ENCODE results near the gene CAMSAP3.
"Not testable (repeated sequence)": the region's sequence is repeated elsewhere in the genome, so short reads cannot be mapped to it uniquely, and the experiment has no call there.

CAMSAP3 gene

DNA sequence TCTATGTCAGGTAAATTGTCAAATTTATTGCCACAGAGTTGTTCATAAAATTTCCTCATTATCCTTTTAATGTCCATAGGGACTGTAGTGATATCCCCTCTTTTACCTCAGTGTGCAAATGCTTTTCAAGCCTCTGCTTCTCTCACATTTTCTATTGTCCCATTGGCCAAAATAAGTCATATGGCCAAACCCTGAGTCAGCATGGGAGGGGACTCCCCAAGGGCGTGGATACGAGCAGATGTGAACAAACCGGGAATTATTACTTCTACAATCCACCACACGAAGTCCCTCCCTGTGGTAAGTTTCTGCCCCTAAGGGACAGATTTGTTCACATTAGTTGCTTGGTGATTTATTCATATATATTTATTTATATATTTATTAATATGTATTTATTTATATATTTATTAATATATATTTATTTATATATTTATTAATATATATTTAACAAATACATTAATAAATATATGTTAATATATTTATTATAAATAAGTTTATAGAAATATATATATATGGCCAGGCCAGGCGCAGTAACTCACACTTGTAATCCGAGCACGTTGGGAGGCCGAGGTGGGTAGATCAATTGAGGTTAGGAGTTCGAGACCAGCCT, 20.1 kb upstream of the CAMSAP3 start:
- DNase-seq (ENCODE audit: low read depth) = no peak

GRCh38 chr19:7577422-7577821, 18.2 kb upstream of the CAMSAP3 start:
- not testable (repeated sequence) for DNase-seq (ENCODE audit: low read depth)

GRCh38 chr19:7578127-7578526, 17.5 kb upstream of the CAMSAP3 start:
- no peak for DNase-seq (ENCODE audit: low read depth)

DNA sequence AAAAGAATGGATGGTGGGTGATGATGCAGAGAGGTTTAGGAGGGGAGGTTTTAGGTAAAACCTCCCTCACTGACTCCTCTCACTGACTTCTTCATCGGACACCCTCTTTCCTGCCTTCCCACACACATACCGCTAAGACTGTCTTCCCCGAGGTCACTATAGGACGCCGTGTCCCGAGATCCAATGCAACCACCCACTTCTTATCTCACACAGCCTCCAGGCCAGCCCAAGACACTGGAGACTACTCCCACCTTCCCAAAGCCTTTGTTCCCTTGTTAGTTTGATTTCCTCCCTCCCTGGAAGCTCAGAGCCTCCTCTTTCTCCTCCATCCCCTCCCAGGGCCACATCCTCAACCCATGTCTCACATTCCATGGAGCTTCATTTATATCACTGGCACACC, 16.5 kb upstream of the CAMSAP3 start:
- DNase-seq (ENCODE audit: low read depth) = no peak

DNA sequence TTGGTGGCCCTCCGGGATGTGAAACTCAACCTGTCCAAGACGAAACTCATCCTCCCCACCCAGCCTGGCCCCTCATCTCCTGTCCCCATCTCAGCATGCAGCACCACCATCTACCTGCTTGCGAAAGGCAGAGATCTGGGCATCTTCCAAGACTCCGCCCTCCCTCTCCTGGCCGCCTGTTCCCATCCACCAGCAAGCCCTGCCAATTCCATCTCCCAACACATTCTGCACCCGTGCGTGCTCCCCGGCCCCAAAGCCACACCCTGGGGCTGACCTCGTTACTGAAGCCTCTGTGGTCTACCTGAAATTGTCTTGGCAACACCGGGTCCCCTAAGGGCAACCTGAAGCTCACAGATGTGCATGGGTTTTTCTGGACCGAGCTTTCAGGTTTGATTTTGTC, 13.2 kb upstream of the CAMSAP3 start:
- no peak for DNase-seq (ENCODE audit: low read depth)

GRCh38 chr19:7589822-7590221, 5.8 kb upstream of the CAMSAP3 start:
- DNase-seq (ENCODE audit: low read depth) = no peak

GRCh38 chr19:7590256-7590655, 5.4 kb upstream of the CAMSAP3 start:
- no peak for DNase-seq (ENCODE audit: low read depth)

- no peak for DNase-seq (ENCODE audit: low read depth)
These were observed 711 bp downstream of the CAMSAP3 start for GRCh38 chr19:7596211-7596937.

DNA sequence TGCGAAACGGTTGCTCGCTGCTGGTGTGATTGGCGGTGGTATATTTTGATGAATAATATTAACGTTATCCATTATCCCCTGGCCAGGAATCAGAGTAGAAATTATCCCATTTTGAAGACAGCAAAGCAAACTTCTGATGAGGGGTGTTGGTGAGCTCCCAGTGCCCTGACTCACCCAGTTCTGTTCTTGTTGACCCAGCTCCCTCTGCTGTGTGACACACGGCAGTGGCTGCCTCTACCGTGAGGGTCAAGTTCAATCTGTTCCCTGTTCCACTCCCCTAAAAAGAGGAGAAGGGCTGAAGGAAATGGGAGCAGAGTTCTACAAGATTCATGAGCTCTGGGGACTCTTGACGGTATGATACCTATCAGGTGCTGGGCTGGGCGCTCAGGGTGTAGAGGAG, 2.0 kb downstream of the CAMSAP3 start:
- DNase-seq (ENCODE audit: low read depth) = no peak

GRCh38 chr19:7598180-7598579, 2.5 kb downstream of the CAMSAP3 start:
- no peak for DNase-seq (ENCODE audit: low read depth)

- DNase-seq (ENCODE audit: low read depth) = no peak
These were observed 5.1 kb downstream of the CAMSAP3 start for GRCh38 chr19:7600721-7601120.

DNA sequence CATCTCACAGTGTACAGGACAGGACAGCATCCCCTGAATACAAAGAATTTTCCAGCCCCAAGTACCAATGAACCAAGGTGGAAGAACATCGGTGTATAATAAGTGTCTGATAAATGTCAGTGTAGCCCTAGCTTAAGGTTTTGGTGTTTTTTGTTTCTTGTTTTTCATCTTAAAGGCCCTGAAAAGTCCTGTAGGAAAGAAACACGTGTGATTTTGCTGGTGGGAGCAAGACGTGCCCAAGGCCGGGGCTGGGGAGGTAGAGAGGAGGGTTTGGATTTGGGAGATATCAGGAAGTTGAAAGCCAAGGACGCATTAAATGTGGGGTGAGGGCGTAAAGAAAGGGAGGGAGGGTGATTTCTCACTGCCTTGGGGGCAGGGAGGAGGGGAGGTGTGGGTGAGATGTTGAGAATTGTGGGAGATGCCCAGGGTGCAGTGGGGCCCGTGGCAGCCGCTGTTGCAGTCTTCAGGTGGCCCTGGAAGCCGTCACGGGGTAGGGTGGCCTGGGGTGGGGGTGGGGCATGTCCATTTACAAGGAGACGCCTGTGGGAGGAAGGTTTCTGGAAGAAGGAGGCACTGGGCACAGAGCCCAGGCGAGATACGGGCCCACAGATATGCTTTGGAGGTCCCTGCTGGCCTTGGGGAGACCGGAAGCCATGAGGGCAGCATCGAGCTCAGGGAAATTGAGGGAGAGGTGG, 6.7 kb downstream of the CAMSAP3 start:
- DNase-seq (ENCODE audit: low read depth) = no peak

DNA sequence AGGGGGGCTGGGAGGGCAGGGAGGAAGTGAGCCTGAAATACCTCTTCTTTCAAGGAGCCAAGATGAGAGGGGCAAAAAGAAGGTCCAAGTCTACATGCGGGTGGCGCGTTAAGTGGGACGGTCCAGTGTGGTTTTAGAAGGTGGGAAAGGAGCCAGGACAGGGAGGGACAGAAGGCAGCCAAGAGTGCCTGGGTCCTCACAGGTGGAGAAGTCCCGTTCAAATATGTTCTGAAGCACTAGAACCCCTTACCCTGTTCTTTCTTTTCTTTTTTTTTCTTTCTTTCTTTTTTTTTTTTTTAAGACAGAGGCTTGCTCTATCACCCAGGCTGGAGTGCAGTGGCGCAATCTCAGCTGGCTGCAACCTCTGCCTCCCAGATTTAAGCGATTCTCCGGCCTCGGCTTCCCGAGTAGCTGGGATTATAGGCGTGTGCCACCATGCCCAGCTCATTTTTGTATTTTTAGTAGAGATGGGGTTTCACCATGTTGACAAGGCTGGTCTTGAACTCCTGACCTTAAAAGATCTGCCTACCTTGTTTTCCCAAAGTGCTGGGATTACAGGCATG, 7.4 kb downstream of the CAMSAP3 start:
- no peak for DNase-seq (ENCODE audit: low read depth)

- DNase-seq (ENCODE audit: low read depth) = no peak
These were observed 8.3 kb downstream of the CAMSAP3 start for GRCh38 chr19:7603919-7604318.

DNA sequence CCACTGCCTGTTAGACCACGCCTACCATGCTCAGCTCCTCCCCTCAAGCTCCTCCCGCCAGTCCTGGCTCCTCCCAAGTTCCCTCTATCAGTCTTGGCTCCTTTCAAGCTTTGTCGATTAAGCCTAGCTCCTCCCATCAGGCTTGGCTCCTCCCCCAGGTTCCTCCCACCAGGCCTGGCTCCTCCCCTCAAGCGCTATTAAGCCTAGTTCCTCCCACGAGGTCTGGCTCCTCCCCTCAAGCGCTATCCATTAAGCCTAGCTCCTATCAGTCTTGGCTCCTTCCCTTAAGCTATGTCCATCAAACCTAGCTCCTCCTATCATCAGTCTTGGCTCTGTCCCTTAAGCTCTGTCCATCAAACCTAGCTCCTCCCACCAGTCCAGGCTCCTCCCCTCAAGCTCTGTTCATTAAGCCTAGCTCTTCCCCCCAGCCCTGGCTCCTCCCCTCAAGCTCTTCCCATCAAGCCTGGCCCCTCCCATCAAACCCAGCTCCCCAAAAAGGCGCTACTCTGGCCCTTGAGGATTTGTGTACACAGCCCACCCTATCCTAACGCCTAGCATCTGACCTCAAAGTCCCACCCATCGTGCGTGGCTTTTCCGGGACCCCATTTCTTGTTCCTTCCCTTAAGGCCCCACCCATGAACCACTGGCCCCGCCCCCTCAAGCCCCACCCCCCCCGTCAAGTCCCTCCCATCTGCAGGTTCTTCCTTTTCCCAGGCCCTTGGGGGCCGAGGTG, 10.0 kb downstream of the CAMSAP3 start:
- DNase-seq (ENCODE audit: low read depth) = peak; percentile 99

DNA sequence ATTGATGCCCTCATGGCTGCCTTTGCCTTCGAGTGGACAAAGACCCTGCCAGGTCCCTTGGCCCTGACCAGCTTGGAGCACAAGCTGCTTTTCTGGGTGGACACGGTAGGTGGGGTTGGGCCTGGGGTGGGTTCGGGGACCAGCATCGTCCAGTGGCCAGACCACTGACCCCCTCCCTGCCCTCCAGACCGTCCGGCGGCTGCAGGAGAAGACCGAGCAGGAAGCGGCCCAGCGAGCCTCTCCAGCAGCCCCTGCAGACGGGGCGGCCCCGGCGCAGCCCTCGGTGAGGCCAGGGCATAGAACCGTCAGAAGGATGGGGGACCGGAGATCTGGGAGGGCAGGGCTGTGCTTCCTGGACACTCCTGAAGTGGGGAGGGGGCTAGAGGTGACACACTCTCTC, 10.6 kb downstream of the CAMSAP3 start:
- no peak for DNase-seq (ENCODE audit: low read depth)

DNA sequence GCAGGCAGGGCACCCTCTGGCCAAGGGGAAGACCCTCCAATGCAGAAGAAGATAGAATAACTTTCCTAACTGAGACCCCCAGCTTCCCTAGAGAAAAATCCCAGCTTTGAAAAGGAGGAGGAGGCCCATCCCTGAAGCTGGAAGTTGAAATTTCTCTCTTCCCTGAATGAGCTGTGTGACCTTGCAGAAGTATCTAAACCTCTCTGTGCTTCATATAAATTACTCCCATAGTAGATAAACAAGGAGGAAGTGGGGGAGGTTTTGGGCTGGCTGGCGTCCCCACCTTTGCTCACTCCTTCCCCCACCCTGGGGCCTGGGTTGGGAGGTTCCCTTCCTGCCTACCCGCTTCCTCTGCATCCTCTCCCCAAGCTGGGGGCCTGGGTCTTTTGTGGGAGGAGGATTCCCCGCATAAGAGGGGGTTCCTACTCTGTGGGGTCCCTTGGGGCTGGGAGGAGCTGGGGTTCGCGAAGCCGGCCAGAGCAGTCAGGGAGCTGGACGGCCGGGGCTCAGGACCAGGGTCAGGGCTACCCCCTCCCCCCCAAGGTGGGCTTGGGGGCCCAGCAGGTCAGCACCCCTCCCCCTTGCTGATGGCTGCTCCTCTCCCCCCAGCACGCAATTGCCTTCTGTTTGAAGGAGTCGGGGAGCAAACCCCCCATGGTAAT, 11.7 kb downstream of the CAMSAP3 start:
- DNase-seq (ENCODE audit: low read depth) = no peak

- no peak for DNase-seq (ENCODE audit: low read depth)
These were observed 12.4 kb downstream of the CAMSAP3 start for GRCh38 chr19:7607874-7608560.

GRCh38 chr19:7610491-7611240, 15.0 kb downstream of the CAMSAP3 start:
- no peak for DNase-seq (ENCODE audit: low read depth)

DNA sequence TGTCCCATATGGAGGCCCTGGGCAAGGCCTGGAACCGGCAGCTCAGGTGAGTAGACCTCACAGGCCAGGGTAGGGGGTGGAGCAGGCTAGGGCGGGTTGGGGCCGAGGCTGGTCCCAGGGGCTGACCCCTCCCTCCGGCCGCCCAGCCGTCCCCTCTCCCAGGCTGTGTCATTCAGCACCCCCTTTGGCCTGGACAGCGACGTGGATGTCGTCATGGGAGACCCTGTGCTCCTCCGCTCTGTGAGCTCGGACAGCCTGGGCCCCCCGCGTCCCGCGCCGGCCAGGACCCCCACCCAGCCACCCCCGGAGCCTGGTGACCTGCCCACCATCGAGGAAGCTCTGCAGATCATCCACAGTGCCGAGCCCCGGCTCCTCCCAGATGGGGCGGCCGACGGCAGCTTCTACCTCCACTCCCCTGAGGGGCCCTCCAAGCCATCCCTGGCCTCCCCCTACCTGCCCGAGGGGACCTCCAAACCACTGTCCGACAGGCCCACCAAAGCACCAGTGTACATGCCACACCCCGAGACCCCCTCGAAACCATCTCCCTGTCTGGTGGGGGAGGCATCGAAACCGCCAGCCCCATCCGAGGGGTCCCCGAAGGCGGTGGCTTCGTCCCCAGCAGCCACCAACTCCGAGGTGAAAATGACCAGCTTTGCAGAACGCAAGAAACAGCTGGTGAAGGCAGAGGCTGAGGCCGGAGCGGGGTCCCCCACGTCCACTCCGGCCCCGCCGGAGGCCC, 16.0 kb downstream of the CAMSAP3 start:
- no peak for DNase-seq (ENCODE audit: low read depth)
